Glomerular endothelial cell (primary cell): ENCODE results near the gene PDZK1IP1. TPM values are rescaled to one million over a fixed set of nuclear protein-coding genes. Genes with fewer than 3 reads are reported as not detected.
"Not testable (repeated sequence)": the region's sequence is repeated elsewhere in the genome, so short reads cannot be mapped to it uniquely, and the experiment has no call there.

Source experiments
- DNase-seq: peaks from one replicate; pipeline ENCODE4 v3.0.0-alpha.2; 2011; ENCODE audit warnings: low read depth, low spot score; ENCODE audit errors: extremely low read depth
- total RNA-seq: library from RNA; depleted of rRNA; stranded (reverse); fragments of >200 nt; gene quantifications from 2 replicates; pipeline ENCODE4 v1.2.3, GENCODE V29; 2015

PDZK1IP1 gene
- total RNA-seq, 1 donor from 2014 or later = not detected

GRCh38 chr1:47198214-47198613, 8.4 kb upstream of the PDZK1IP1 start:
- no peak for DNase-seq

- no peak for DNase-seq
These were observed 6.8 kb upstream of the PDZK1IP1 start for GRCh38 chr1:47196622-47197021.

GRCh38 chr1:47195981-47196380, 6.1 kb upstream of the PDZK1IP1 start:
- DNase-seq = not testable (repeated sequence)

GRCh38 chr1:47194311-47194710, 4.5 kb upstream of the PDZK1IP1 start:
- DNase-seq = no peak

GRCh38 chr1:47193496-47193895, 3.7 kb upstream of the PDZK1IP1 start:
- not testable (repeated sequence) for DNase-seq

GRCh38 chr1:47192458-47193384, 2.9 kb upstream of the PDZK1IP1 start:
- no peak for DNase-seq

GRCh38 chr1:47191940-47192457, 2.2 kb upstream of the PDZK1IP1 start:
- DNase-seq = no peak

GRCh38 chr1:47190857-47191256, 1.0 kb upstream of the PDZK1IP1 start:
- DNase-seq = no peak

- DNase-seq = no peak
These were observed 646 bp upstream of the PDZK1IP1 start for GRCh38 chr1:47190509-47190855.

- DNase-seq = no peak
These were observed 748 bp downstream of the PDZK1IP1 start for GRCh38 chr1:47188791-47189785.

- DNase-seq = no peak
These were observed 1.9 kb downstream of the PDZK1IP1 start for GRCh38 chr1:47187926-47188250.

GRCh38 chr1:47187231-47187925, 2.5 kb downstream of the PDZK1IP1 start:
- DNase-seq = no peak

GRCh38 chr1:47186267-47187185, 3.3 kb downstream of the PDZK1IP1 start:
- DNase-seq = no peak

GRCh38 chr1:47184822-47185677, 4.8 kb downstream of the PDZK1IP1 start:
- DNase-seq = no peak

GRCh38 chr1:47184090-47184821, 5.6 kb downstream of the PDZK1IP1 start:
- no peak for DNase-seq

- no peak for DNase-seq
These were observed 6.3 kb downstream of the PDZK1IP1 start for GRCh38 chr1:47183308-47184089.

GRCh38 chr1:47182676-47183235, 7.1 kb downstream of the PDZK1IP1 start:
- no peak for DNase-seq
